Measurements from ENCODE around the gene ZCCHC24.

- no peak for TF ChIP-seq USF2 (IDR thresholded peaks at IDR 0.05; ENCODE audit: borderline replicate concordance, low read depth, low read length)
- no peak for TF ChIP-seq RAD21 (IDR thresholded peaks at IDR 0.05; ENCODE audit: low read length)
- TF ChIP-seq CTCF (IDR thresholded peaks at IDR 0.05): no peak
- no peak for TF ChIP-seq SMC3 (IDR thresholded peaks at IDR 0.05; ENCODE audit: low read depth, low read length)
- TF ChIP-seq TCF12 (IDR thresholded peaks at IDR 0.05): peak; percentile 100
- TF ChIP-seq POLR2AphosphoS5 (IDR thresholded peaks at IDR 0.05; ENCODE audit: low read depth, low read length): peak; percentile 79
- no peak for TF ChIP-seq TAF1 (IDR thresholded peaks at IDR 0.05; ENCODE audit: borderline replicate concordance, low read depth, low read length)
- TF ChIP-seq ZBTB33 (IDR thresholded peaks at IDR 0.05; ENCODE audit: borderline replicate concordance, low read depth): no peak
- no peak for TF ChIP-seq IRF3 (IDR thresholded peaks at IDR 0.05; ENCODE audit: low read depth, low read length)
- TF ChIP-seq JUND (IDR thresholded peaks at IDR 0.05): peak; percentile 66
- TF ChIP-seq MAX (IDR thresholded peaks at IDR 0.05; ENCODE audit: low read depth): peak; percentile 29; the same call in 1 of the 2 replicates
- TF ChIP-seq USF1 (IDR thresholded peaks at IDR 0.05; ENCODE audit: borderline replicate concordance, low read depth): no peak
- TF ChIP-seq FOXM1 (IDR thresholded peaks at IDR 0.05; ENCODE audit: low read depth): peak; percentile 50; the same call in 1 of the 2 replicates
- peak; percentile 85 for TF ChIP-seq NFIC (IDR thresholded peaks at IDR 0.05; ENCODE audit: borderline replicate concordance)
Observed at GRCh38 chr10:79483948-79484347, 38.5 kb upstream of the ZCCHC24 start.

Measured in SK-N-SH (cell line).